HG02973 (cell line): ENCODE results near the gene STK4.

Experiments
- ATAC-seq: cut with Tn5 transposase; IDR thresholded peaks from one replicate; pipeline ENCODE4 v1.9.1; 2021; ENCODE audit warnings: moderate library complexity; ENCODE audit not compliant: unreplicated experiment

Gene STK4

GRCh38 chr20:45080867-45081624 lies 114.7 kb downstream of the STK4 start:
- ATAC-seq, result no peak

DNA sequence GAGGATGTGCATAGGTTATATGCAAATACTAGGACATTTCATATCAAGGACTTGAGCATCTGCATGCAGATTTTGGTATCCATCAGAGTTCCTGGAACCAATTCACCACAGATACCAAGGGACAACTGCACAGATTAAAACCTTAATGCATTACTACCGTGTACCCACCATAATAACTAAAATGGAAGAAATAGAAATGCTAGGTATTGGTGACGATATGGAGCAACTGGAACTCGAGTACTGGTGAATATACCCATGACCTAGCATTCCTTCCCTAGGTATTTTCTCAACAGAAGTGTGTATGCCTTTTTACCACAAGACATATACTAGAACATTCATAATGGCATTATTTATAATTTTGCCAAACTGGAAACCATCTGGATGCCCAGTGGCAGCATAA lies 116.2 kb downstream of the STK4 start:
- no peak for ATAC-seq

DNA sequence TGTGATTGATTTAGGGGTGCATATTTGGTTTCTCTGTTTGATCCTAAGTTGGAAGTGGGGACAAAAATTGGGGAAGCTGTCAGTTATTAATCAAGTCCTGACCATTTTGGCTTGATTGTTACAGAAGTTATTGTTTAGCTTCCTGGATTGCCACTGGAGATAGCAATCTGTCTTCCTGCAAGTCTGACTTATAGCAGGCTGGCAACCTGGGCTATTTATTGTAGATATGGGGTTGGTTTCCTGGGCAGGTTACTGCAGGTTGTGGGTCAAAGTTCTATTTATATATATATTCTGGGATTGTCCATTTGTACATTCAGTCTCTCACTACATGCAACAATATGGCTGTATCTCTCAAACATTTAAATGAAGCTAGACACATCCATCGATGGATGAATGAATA lies 116.8 kb downstream of the STK4 start:
- ATAC-seq, result no peak

DNA sequence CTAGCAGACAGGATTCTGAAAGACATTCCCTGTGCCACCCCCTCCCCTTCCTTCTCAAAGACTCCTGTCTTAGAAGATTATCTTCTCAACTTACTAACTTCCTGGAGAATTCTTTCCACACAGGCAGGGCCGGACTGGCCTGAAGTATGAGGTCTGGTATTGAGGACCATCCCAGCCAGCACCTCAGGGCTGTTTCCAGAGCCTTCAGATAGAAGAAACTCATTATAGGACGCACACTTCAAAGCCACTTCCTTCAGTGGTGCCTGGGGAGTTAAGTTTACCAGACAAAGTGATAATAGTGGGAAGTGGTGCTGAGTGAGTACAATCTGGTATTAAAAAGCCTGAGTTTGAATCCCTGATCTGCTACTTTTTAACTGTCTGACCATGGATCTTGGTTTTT lies 119.0 kb downstream of the STK4 start:
- ATAC-seq, result no peak

GRCh38 chr20:45085867-45086266 lies 119.6 kb downstream of the STK4 start:
- ATAC-seq, result no peak

- no peak for ATAC-seq
These were observed 120.9 kb downstream of the STK4 start for GRCh38 chr20:45087097-45087790.

GRCh38 chr20:45087814-45088213 lies 121.5 kb downstream of the STK4 start:
- ATAC-seq, result no peak

DNA sequence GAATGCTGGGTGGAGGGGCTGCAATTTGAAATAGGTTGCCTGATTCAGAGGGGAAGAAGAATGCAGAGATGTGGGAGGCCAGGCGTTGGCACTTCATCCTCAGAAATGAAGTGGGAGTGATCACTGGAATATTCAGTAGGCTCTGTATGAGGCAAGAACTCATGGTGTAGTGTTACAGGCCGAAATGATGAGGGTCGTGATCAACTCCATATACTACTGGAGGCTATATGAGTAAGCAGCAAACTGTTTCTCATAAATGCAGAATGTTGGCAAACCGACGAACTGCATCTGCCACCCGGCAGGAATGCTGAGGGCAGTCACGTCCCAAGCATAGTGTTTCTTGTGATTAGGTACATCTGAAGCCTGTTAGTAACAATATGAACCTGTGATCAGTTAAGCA lies 121.9 kb downstream of the STK4 start:
- ATAC-seq, result no peak

GRCh38 chr20:45090481-45090880 lies 124.2 kb downstream of the STK4 start:
- ATAC-seq, result no peak

- ATAC-seq, result no peak
These were observed 125.1 kb downstream of the STK4 start for GRCh38 chr20:45091366-45091765.

GRCh38 chr20:45092898-45093297 lies 126.6 kb downstream of the STK4 start:
- no peak for ATAC-seq

DNA sequence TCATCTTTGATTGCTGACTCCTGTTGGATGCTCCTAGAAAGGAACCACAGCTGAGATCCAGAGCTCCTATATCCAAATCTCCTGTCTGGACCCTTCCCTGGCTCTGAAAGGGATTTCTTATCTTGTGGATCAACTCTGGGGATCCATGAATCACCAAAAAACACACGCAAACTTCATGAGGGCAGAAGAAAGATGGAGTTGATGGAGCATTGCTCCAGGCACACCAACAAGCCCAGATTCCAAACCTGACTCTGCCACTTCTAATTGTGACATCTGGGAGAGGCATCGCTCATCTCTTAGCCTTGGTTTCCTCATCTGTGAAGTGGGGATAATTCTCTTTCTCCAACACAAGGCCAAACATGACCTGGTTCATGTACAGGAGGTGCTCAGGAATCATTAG lies 127.9 kb downstream of the STK4 start:
- ATAC-seq, result no peak

- ATAC-seq, result no peak
These were observed 128.7 kb downstream of the STK4 start for GRCh38 chr20:45094864-45095574.

GRCh38 chr20:45095805-45096238 lies 129.5 kb downstream of the STK4 start:
- ATAC-seq, result no peak

DNA sequence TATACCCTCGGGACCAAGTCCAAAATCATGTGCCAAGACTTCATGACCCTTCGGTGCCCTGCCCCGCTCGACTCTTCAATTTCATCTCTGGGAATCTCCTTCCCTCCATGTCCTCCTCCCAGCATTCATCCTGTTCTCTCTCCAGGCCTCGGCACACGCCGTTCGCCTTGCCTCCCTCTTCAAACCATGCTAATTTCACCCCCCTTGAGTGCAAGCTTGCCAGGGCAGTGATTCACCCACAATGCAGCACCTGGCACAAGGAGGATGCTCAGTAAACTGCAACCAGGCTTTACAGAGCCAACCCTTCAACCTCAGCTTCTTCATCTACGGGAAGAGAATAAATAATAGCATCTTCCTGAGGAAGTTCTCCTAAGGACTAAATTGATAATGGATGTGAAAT lies 130.5 kb downstream of the STK4 start:
- ATAC-seq, result no peak

GRCh38 chr20:45097485-45098102 lies 131.3 kb downstream of the STK4 start:
- no peak for ATAC-seq

DNA sequence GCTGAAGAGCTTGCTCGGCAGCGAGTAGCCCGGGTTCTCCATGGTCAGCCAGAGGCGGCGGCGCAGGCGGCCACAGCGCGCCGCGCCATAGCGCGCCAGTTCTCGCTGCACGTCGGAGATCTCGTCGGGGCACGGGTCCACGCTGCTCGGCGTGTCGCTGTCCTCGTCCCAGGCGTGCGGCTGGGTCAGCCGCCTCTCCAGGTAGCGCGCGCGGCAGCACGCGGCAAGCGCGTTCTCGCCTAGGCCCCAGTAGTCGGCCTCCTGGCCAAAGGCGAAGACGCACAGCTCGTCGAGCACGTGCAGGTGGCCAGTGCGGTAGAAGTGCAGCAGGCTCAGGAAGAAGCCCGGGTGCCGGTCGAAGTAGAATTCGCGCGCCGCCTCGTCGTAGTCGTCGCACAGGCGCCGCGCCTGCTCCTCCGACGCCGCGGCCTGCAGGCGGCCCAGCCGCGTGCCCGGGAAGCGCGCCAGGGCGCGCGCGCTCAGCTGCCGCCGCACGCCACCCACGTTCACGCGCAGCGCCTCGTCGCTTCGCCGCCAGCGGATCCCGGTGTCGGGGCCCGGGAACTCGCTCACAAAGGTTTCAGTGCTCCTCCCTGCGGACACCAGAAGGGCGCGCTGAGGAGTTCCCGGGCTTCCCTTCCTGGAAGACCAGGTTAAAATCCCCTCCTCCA lies 131.9 kb downstream of the STK4 start:
- no peak for ATAC-seq

GRCh38 chr20:45100563-45101245 lies 134.4 kb downstream of the STK4 start, which contains the start of gene KCNS1:
Gene KCNS1, minus strand, starts transcription at chr20:45101127. Its CDS starts 1,891 bp downstream, at chr20:45099236.
- ATAC-seq, result no peak

- no peak for ATAC-seq
These were observed 135.1 kb downstream of the STK4 start for GRCh38 chr20:45101333-45101850.

DNA sequence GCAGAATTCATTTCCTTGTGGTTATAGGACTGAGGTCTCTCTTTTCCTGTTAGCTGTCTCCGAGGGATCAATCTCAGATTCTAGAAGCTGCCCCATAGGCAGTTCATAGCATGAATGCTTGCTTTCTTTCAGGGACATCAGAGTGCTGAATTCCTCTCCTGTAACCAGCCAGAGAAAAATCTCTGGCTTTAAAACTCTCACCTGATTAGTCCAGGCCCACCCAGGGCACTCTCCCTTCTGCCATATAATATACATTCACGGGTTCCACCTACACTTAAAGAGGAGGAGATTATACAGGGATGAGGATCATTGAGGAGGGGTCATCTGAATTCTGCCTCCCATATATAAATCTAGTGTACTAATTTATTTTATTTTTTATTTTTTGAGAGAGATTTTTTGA lies 136.8 kb downstream of the STK4 start:
- ATAC-seq, result no peak
